OCI-LY7 (cell line): Measurements from ENCODE around the gene TNS1. TPM values are rescaled to one million over a fixed set of nuclear protein-coding genes. Genes with fewer than 3 reads are reported as not detected.

Source experiments
- BruUV-seq: library from RNA; stranded (reverse); fragments of 400-500 nt; replicated peaks from 2 replicates; lab custom pipeline; 2021; lab: Mats Ljungman, UMichigan
- CTCF ChIA-PET: fragments of 300-600 bp; sonication (Branson Sonifier 250); formaldehyde crosslinking; loops from one replicate; lab custom pipeline; 2022; ENCODE audit warnings: antibody characterized with exemption; ENCODE audit not compliant: unreplicated experiment; lab: Charles Lee
- POLR2A ChIA-PET: fragments of 300-600 bp; sonication (Branson Sonifier 250); formaldehyde crosslinking; loops from one replicate; lab custom pipeline; 2022; ENCODE audit warnings: antibody characterized with exemption; lab: Charles Lee
- DNase-seq: peaks from one replicate; pipeline ENCODE4 v3.0.0-alpha.2; 2015; ENCODE audit warnings: low spot score
- H2AFZ ChIP-seq: fragments of 200-600 bp; sonication (generic), shearing (Covaris generic); 2 replicates; pipeline ENCODE4 v1.6.1; 2014; ENCODE audit warnings: mild to moderate bottlenecking, antibody characterized with exemption, low read length, moderate library complexity
- H3K27ac ChIP-seq: fragments of 200-600 bp; sonication (generic); 2 replicates; pipeline ENCODE4 v1.5.1; 2014; ENCODE audit warnings: mixed run types, low read depth, mild to moderate bottlenecking, moderate library complexity, low read length, inconsistent platforms; ENCODE audit not compliant: poor library complexity, severe bottlenecking
- H3K36me3 ChIP-seq: fragments of 200-600 bp; sonication (generic); 2 replicates; pipeline ENCODE4 v1.6.1; 2014; ENCODE audit warnings: mild to moderate bottlenecking, antibody characterized with exemption, low read length, moderate library complexity, mixed read lengths; ENCODE audit not compliant: insufficient read depth
- H3K4me1 ChIP-seq: fragments of 200-600 bp; sonication (generic); 2 replicates; pipeline ENCODE4 v1.5.1; 2014; ENCODE audit warnings: mild to moderate bottlenecking, low read length; ENCODE audit not compliant: insufficient read depth, poor library complexity, severe bottlenecking
- H3K4me2 ChIP-seq: fragments of 200-600 bp; sonication (generic); 2 replicates; pipeline ENCODE4 v1.6.1; 2014; ENCODE audit warnings: mild to moderate bottlenecking, low read length
- H3K4me3 ChIP-seq: fragments of 200-600 bp; sonication (generic); 2 replicates; pipeline ENCODE4 v1.5.1; 2014; ENCODE audit warnings: mild to moderate bottlenecking, low read depth, low read length; ENCODE audit not compliant: poor library complexity, severe bottlenecking
- H3K79me2 ChIP-seq: fragments of 200-600 bp; sonication (generic); 2 replicates; pipeline ENCODE4 v1.6.1; 2016; ENCODE audit warnings: low read depth, mild to moderate bottlenecking, low read length, moderate library complexity, mixed read lengths; ENCODE audit not compliant: insufficient read depth
- H3K9me2 ChIP-seq: fragments of 200-600 bp; sonication (generic); 2 replicates; pipeline ENCODE4 v1.6.1; 2016; ENCODE audit warnings: mild to moderate bottlenecking, low read length, mixed read lengths; ENCODE audit not compliant: insufficient read depth
- H3K9me3 ChIP-seq: fragments of 200-600 bp; sonication (generic); 2 replicates; pipeline ENCODE4 v1.6.1; 2014; ENCODE audit warnings: mild to moderate bottlenecking, mixed run types, low read length, mixed read lengths
- H4K20me1 ChIP-seq: fragments of 200-600 bp; sonication (generic); 2 replicates; pipeline ENCODE4 v1.6.1; 2014; ENCODE audit warnings: mild to moderate bottlenecking, antibody characterized with exemption, low read length, moderate library complexity, mixed read lengths; ENCODE audit not compliant: insufficient read depth
- CTCF ChIP-seq: fragments of 200-600 bp; sonication (generic); conservative IDR thresholded peaks from 2 replicates; pipeline ENCODE4 v1.5.1; 2014; ENCODE audit warnings: mild to moderate bottlenecking, antibody characterized with exemption, low read length, moderate library complexity, mixed read lengths
- EZH2phosphoT487 ChIP-seq: fragments of 200-600 bp; sonication (generic); IDR thresholded peaks from 2 replicates; pipeline ENCODE4 v1.6.1; 2018; ENCODE audit warnings: low read depth, borderline replicate concordance, mild to moderate bottlenecking, mixed run types, antibody characterized with exemption, low read length, moderate library complexity, mixed read lengths
- intact Hi-C: fragments of 100-400 bp; cut with micrococcal nuclease; formaldehyde crosslinking; loops from one replicate; pipeline ENCODE4 v1.10.0; 2022; ENCODE audit not compliant: unreplicated experiment
- total RNA-seq, 2 experiments: library from RNA; depleted of rRNA in 1 of 2; stranded (reverse); fragments of >200 nt in 1 of 2; shearing (Covaris generic) in 1 of 2; gene quantifications; 2 replicates each; pipeline ENCODE4 v1.2.3, GENCODE V29; 2014 to 2022

Gene TNS1
- total RNA-seq, 2 experiments from 2014 or later, result not detected

- CTCF ChIA-PET, result no interaction called here
- POLR2A ChIA-PET, result interaction anchor here (0.6 kb wide), 1 partner anchor 58 kb away, joined by 3 read pairs; no protein-coding TSS in a partner anchor
- intact Hi-C loops, result no loop called here
- H3K4me3 ChIP-seq, result no peak overlapping the region
- no peaks in the 10 kb centered on the region for H3K9me3 ChIP-seq
- H3K9me2 ChIP-seq, result no peaks in the 10 kb centered on the region
- H3K79me2 ChIP-seq, result no peaks in the 10 kb centered on the region
- no peak overlapping the region for H2AFZ ChIP-seq
- DNase-seq, result no peak
- H3K4me1 ChIP-seq, result no peaks in the 10 kb centered on the region
- TF ChIP-seq EZH2phosphoT487 (no peak), CTCF (no peak)
- BruUV-seq, result no TSS peak
- H4K20me1 ChIP-seq, result no peaks in the 10 kb centered on the region
- H3K36me3 ChIP-seq, result no peaks in the 10 kb centered on the region
- no peak overlapping the region for H3K4me2 ChIP-seq
- H3K27ac ChIP-seq, result no peak overlapping the region
Measured at GRCh38 chr2:217996361-217996760, 6.4 kb downstream of the TNS1 start.

- Histone ChIP-seq H3K4me1 (no peaks in the 10 kb centered on the region), H2AFZ (no peak overlapping the region), H3K9me3 (no peaks in the 10 kb centered on the region), H3K36me3 (no peaks in the 10 kb centered on the region), H3K9me2 (no peaks in the 10 kb centered on the region), H3K4me3 (no peak overlapping the region), H3K4me2 (no peak overlapping the region), H3K27ac (no peak overlapping the region), H3K79me2 (no peaks in the 10 kb centered on the region), H4K20me1 (no peaks in the 10 kb centered on the region)
- DNase-seq, result no peak
- TF ChIP-seq EZH2phosphoT487 (no peak), CTCF (no peak)
- no TSS peak for BruUV-seq
- POLR2A ChIA-PET, result interaction anchor here (0.6 kb wide), 1 partner anchor 59 kb away, joined by 3 read pairs; no protein-coding TSS in a partner anchor
- intact Hi-C loops, result no loop called here
- CTCF ChIA-PET, result no interaction called here
Measured at GRCh38 chr2:217995731-217996231, 7.0 kb downstream of the TNS1 start.

- H3K4me1 ChIP-seq, result no peaks in the 10 kb centered on the region
- no peak overlapping the region for H3K27ac ChIP-seq
- DNase-seq, result no peak
- H2AFZ ChIP-seq, result no peak overlapping the region
- BruUV-seq, result no TSS peak
- H3K79me2 ChIP-seq, result no peaks in the 10 kb centered on the region
- intact Hi-C loops, result loop anchor here (5.0 kb wide), 1 partner anchor 72 kb away; the partner anchor contains the start of gene RUFY4
- no peaks in the 10 kb centered on the region for H3K9me2 ChIP-seq
- H3K4me2 ChIP-seq, result no peak overlapping the region
- ChIA-PET POLR2A (no interaction called here), CTCF (no interaction called here)
- no peaks in the 10 kb centered on the region for H3K36me3 ChIP-seq
- no peaks in the 10 kb centered on the region for H4K20me1 ChIP-seq
- H3K9me3 ChIP-seq, result no peaks in the 10 kb centered on the region
- TF ChIP-seq EZH2phosphoT487 (no peak), CTCF (no peak)
- H3K4me3 ChIP-seq, result no peak overlapping the region
Measured at GRCh38 chr2:217994776-217995274, 8.0 kb downstream of the TNS1 start.
